Neural progenitor cell (in vitro differentiated cells): ENCODE measurements around the gene GATAD2A.

ENCODE experiments used
- EZH2 ChIP-seq: fragments of 200-600 bp; sonication (generic); IDR thresholded peaks from 2 replicates; pipeline ENCODE4 v1.6.1; 2017; ENCODE audit warnings: antibody characterized with exemption, mild to moderate bottlenecking, moderate library complexity
- TF ChIP-seq, protein P1 (sequence below): fragments of 200-600 bp; sonication (generic); IDR thresholded peaks from 2 replicates; pipeline ENCODE4 v1.5.1; 2017; ENCODE audit warnings: antibody characterized with exemption, mild to moderate bottlenecking

DNA sequence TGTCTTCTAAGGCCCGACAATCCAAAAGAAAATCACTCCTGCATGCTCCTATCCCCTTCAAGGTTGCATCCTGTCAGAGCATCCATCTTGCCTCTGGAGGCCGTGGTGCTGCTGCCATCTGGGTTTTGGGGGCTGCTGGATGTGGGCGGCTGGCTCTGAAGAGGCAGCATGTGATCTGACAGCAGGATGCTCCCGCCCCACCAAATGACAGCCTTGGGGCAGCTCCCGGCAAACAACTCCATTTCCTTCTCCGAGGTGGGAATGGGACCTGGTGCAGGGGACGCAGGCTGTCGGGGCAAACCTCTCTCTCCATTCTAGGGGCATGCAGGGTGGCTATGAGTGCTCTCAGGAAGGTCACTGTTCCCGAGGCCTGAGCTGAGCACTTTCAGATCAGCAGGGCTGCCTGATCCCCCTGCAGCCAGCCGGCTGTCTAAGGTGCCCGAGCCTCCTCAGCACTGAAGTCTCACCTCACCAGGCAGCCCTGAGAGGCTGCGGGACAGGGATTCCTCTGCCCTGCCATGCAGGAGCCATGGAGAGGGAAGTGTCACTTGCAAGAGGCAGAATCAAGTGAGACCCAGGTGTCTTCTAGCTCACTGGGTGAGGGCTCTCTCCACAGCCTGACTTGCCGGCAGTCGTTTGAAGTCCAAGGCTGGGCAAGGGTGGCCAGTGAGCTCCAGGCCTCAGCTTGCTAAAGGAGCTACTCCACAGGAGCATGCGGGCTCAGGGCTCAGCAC is 81.0 kb downstream of the GATAD2A start:
- TF ChIP-seq, protein P1, sequence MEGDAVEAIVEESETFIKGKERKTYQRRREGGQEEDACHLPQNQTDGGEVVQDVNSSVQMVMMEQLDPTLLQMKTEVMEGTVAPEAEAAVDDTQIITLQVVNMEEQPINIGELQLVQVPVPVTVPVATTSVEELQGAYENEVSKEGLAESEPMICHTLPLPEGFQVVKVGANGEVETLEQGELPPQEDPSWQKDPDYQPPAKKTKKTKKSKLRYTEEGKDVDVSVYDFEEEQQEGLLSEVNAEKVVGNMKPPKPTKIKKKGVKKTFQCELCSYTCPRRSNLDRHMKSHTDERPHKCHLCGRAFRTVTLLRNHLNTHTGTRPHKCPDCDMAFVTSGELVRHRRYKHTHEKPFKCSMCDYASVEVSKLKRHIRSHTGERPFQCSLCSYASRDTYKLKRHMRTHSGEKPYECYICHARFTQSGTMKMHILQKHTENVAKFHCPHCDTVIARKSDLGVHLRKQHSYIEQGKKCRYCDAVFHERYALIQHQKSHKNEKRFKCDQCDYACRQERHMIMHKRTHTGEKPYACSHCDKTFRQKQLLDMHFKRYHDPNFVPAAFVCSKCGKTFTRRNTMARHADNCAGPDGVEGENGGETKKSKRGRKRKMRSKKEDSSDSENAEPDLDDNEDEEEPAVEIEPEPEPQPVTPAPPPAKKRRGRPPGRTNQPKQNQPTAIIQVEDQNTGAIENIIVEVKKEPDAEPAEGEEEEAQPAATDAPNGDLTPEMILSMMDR = no peak
- no peak for TF ChIP-seq EZH2
